SK-N-MC (cell line): ENCODE results near the gene MRFAP1.

ENCODE experiments used
- DNase-seq: peaks from one replicate; pipeline ENCODE4 v3.0.0-alpha.2; 2011; ENCODE audit warnings: low read depth, low spot score
- H3K27ac ChIP-seq: fragments of 200-600 bp; sonication (generic); 2 replicates; pipeline ENCODE4 v1.5.1; 2016; ENCODE audit warnings: mixed run types
- H3K36me3 ChIP-seq: fragments of 200-600 bp; sonication (generic); 2 replicates; pipeline ENCODE4 v1.6.1; 2017; ENCODE audit warnings: antibody characterized with exemption, low read length, mixed read lengths; ENCODE audit not compliant: insufficient read depth
- H3K4me3 ChIP-seq: fragments of 200-600 bp; sonication (generic); 2 replicates; pipeline ENCODE4 v1.5.1; 2016
- H3K9ac ChIP-seq: fragments of 200-600 bp; sonication (generic); 2 replicates; pipeline ENCODE4 v1.8.0; 2017; ENCODE audit warnings: mixed run types, mixed read lengths; ENCODE audit not compliant: insufficient read length
- H3K9me3 ChIP-seq: fragments of 200-600 bp; sonication (generic); 2 replicates; pipeline ENCODE4 v1.6.1; 2017; ENCODE audit warnings: low read depth, mild to moderate bottlenecking, antibody characterized with exemption, low read length, moderate library complexity, mixed read lengths
- EZH2 ChIP-seq: fragments of 200-600 bp; sonication (generic); IDR thresholded peaks from one replicate; pipeline ENCODE4 v1.6.1; 2017; ENCODE audit warnings: antibody characterized with exemption
- FOXP2 ChIP-seq: optimal IDR thresholded peaks from 2 replicates; pipeline ENCODE3; 2011; ENCODE audit warnings: mild to moderate bottlenecking, moderate library complexity; ENCODE audit not compliant: insufficient read depth; ENCODE audit errors: extremely low read length, control extremely low read depth
- POLR2AphosphoS5 ChIP-seq: IDR thresholded peaks from 2 replicates; pipeline ENCODE4 v1.6.1; 2012; ENCODE audit warnings: mild to moderate bottlenecking, low read depth, low read length, borderline replicate concordance

Gene MRFAP1

GRCh38 chr4:6680372-6681034 is 40.0 kb downstream of the MRFAP1 start:
- Histone ChIP-seq H3K4me3 (no peak overlapping the region), H3K36me3 (no peaks in the 10 kb centered on the region; the same call in 1 of the 2 replicates), H3K9me3 (no peaks in the 10 kb centered on the region), H3K27ac (no peak overlapping the region), H3K9ac (no peak overlapping the region)
- DNase-seq = no peak
- TF ChIP-seq POLR2AphosphoS5 = no peak
- no peak for TF ChIP-seq FOXP2
- no peak for TF ChIP-seq EZH2

GRCh38 chr4:6681191-6681590 is 40.7 kb downstream of the MRFAP1 start:
- no peak for DNase-seq
- no peak overlapping the region for H3K4me3 ChIP-seq
- no peak overlapping the region for H3K9ac ChIP-seq
- no peaks in the 10 kb centered on the region for H3K9me3 ChIP-seq
- no peak overlapping the region for H3K27ac ChIP-seq
- TF ChIP-seq FOXP2 = no peak
- no peak for TF ChIP-seq EZH2
- no peak for TF ChIP-seq POLR2AphosphoS5
- H3K36me3 ChIP-seq = no peaks in the 10 kb centered on the region

- TF ChIP-seq POLR2AphosphoS5 (no peak), EZH2 (no peak), FOXP2 (no peak)
- Histone ChIP-seq H3K36me3 (no peaks in the 10 kb centered on the region), H3K9me3 (no peaks in the 10 kb centered on the region), H3K9ac (no peak overlapping the region), H3K4me3 (no peak overlapping the region), H3K27ac (no peak overlapping the region)
- DNase-seq = no peak
These were observed 42.5 kb downstream of the MRFAP1 start for GRCh38 chr4:6682862-6683590.

- no peak overlapping the region for H3K27ac ChIP-seq
- no peaks in the 10 kb centered on the region for H3K36me3 ChIP-seq
- no peak overlapping the region for H3K4me3 ChIP-seq
- no peak for DNase-seq
- no peak overlapping the region for H3K9ac ChIP-seq
- H3K9me3 ChIP-seq = no peaks in the 10 kb centered on the region
- TF ChIP-seq EZH2 = no peak
- no peak for TF ChIP-seq POLR2AphosphoS5
- TF ChIP-seq FOXP2 = no peak
These were observed 44.2 kb downstream of the MRFAP1 start for GRCh38 chr4:6684656-6685055.

- Histone ChIP-seq H3K27ac (no peak overlapping the region), H3K4me3 (no peak overlapping the region), H3K9me3 (no peaks in the 10 kb centered on the region), H3K36me3 (no peaks in the 10 kb centered on the region), H3K9ac (no peak overlapping the region)
- DNase-seq = no peak
- TF ChIP-seq POLR2AphosphoS5 (no peak), EZH2 (no peak), FOXP2 (no peak)
These were observed 45.8 kb downstream of the MRFAP1 start for GRCh38 chr4:6686104-6686787.

- Histone ChIP-seq H3K9me3 (no peaks in the 10 kb centered on the region), H3K4me3 (no peak overlapping the region), H3K36me3 (no peaks in the 10 kb centered on the region), H3K27ac (no peak overlapping the region), H3K9ac (no peak overlapping the region)
- TF ChIP-seq EZH2 (no peak), POLR2AphosphoS5 (no peak), FOXP2 (no peak)
- no peak for DNase-seq
These were observed 47.7 kb downstream of the MRFAP1 start for GRCh38 chr4:6687947-6688878.

- Histone ChIP-seq H3K9ac (no peak overlapping the region), H3K27ac (no peak overlapping the region), H3K9me3 (no peaks in the 10 kb centered on the region), H3K36me3 (no peaks in the 10 kb centered on the region), H3K4me3 (no peak overlapping the region)
- DNase-seq = no peak
- no peak for TF ChIP-seq FOXP2
- no peak for TF ChIP-seq POLR2AphosphoS5
- no peak for TF ChIP-seq EZH2
These were observed 48.5 kb downstream of the MRFAP1 start for GRCh38 chr4:6688879-6689505.

- TF ChIP-seq POLR2AphosphoS5 (no peak), EZH2 (no peak), FOXP2 (no peak)
- Histone ChIP-seq H3K36me3 (no peaks in the 10 kb centered on the region), H3K9me3 (no peaks in the 10 kb centered on the region), H3K9ac (no peak overlapping the region), H3K27ac (no peak overlapping the region), H3K4me3 (no peak overlapping the region)
- DNase-seq = no peak
These were observed 49.0 kb downstream of the MRFAP1 start for GRCh38 chr4:6689506-6689960.
